GM23338 (cell line): ENCODE data around the gene EPG5. TPM values are rescaled to one million over a fixed set of nuclear protein-coding genes. Genes with fewer than 3 reads are reported as not detected.

Source experiments
- ATAC-seq: fragments of 200-7000 bp; cut with Tn5 transposase; 3 replicates; pipeline ENCODE4 v1.9.1; 2020
- DNase-seq: peaks from one replicate; pipeline ENCODE4 v3.0.0-alpha.2; 2015; ENCODE audit warnings: low spot score
- H2AFZ ChIP-seq: fragments of 200-600 bp; sonication (generic); 2 replicates; pipeline ENCODE4 v1.8.0; 2016; ENCODE audit warnings: antibody characterized with exemption, mild to moderate bottlenecking, moderate library complexity
- H3F3A ChIP-seq: fragments of 200-600 bp; sonication (generic); replicated peaks from 2 replicates; pipeline ENCODE4 v1.8.0; 2017; ENCODE audit warnings: antibody characterized with exemption, mixed run types, low read depth
- H3K27ac ChIP-seq: fragments of 200-600 bp; sonication (generic); 2 replicates; pipeline ENCODE4 v1.6.1; 2016; ENCODE audit warnings: low read depth
- H3K27me3 ChIP-seq: fragments of 200-600 bp; sonication (generic); 2 replicates; pipeline ENCODE4 v1.8.0; 2016; ENCODE audit warnings: mild to moderate bottlenecking, mixed run types, moderate library complexity; ENCODE audit not compliant: insufficient read depth
- H3K36me3 ChIP-seq: fragments of 200-600 bp; sonication (generic); 2 replicates; pipeline ENCODE4 v1.8.0; 2016; ENCODE audit warnings: mild to moderate bottlenecking; ENCODE audit not compliant: insufficient read depth
- H3K4me1 ChIP-seq: fragments of 200-600 bp; sonication (generic); 2 replicates; pipeline ENCODE4 v1.8.0; 2016; ENCODE audit warnings: mild to moderate bottlenecking, moderate library complexity; ENCODE audit not compliant: insufficient read depth
- H3K4me2 ChIP-seq: fragments of 200-600 bp; sonication (generic); 2 replicates; pipeline ENCODE4 v1.7.1; 2017; ENCODE audit warnings: mixed run types
- H3K4me3 ChIP-seq: fragments of 200-600 bp; sonication (generic); 2 replicates; pipeline ENCODE4 v1.6.1; 2016; ENCODE audit warnings: mixed run types
- H3K79me2 ChIP-seq: fragments of 200-600 bp; sonication (generic); replicated peaks from 2 replicates; pipeline ENCODE4 v1.8.0; 2017; ENCODE audit warnings: mild to moderate bottlenecking; ENCODE audit not compliant: insufficient read depth
- H3K9me2 ChIP-seq: fragments of 200-600 bp; sonication (generic); 2 replicates; pipeline ENCODE4 v1.8.0; 2017; ENCODE audit not compliant: insufficient read depth
- H4K20me1 ChIP-seq: fragments of 200-600 bp; sonication (generic); replicated peaks from 2 replicates; pipeline ENCODE4 v1.8.0; 2017; ENCODE audit warnings: mild to moderate bottlenecking; ENCODE audit not compliant: insufficient read depth
- H3K27ac Mint-ChIP-seq: 2 replicates; pipeline ENCODE4 v1.8.0; 2020; ENCODE audit warnings: inconsistent platforms, mild to moderate bottlenecking, moderate library complexity, mixed read lengths
- H3K27me3 Mint-ChIP-seq: 3 replicates; pipeline ENCODE4 v1.8.0; 2022; ENCODE audit warnings: low read depth, mild to moderate bottlenecking, moderate library complexity, mixed read lengths, inconsistent platforms; ENCODE audit not compliant: insufficient read depth, poor library complexity
- H3K36me3 Mint-ChIP-seq: 3 replicates; pipeline ENCODE4 v1.8.0; 2021; ENCODE audit warnings: low read depth, mild to moderate bottlenecking, inconsistent platforms, moderate library complexity, mixed read lengths
- H3K4me1 Mint-ChIP-seq: 3 replicates; pipeline ENCODE4 v1.8.0; 2020; ENCODE audit warnings: mild to moderate bottlenecking, inconsistent platforms, mixed read lengths
- H3K4me3 Mint-ChIP-seq: 3 replicates; pipeline ENCODE4 v1.8.0; 2021; ENCODE audit warnings: moderate library complexity, mild to moderate bottlenecking, inconsistent platforms, mixed read lengths
- H3K9me3 Mint-ChIP-seq: 3 replicates; pipeline ENCODE4 v1.8.0; 2020; ENCODE audit warnings: moderate library complexity, mild to moderate bottlenecking, inconsistent platforms, mixed read lengths
- EZH2 ChIP-seq: fragments of 200-600 bp; sonication (generic); IDR thresholded peaks from one replicate; pipeline ENCODE4 v1.8.0; 2017; ENCODE audit warnings: antibody characterized with exemption, mild to moderate bottlenecking, low read depth; ENCODE audit not compliant: unreplicated experiment
- EZH2phosphoT487 ChIP-seq: fragments of 200-600 bp; sonication (generic); IDR thresholded peaks from one replicate; pipeline ENCODE4 v1.8.1; 2018; ENCODE audit warnings: antibody characterized with exemption; ENCODE audit not compliant: unreplicated experiment
- JUNB ChIP-seq: IDR thresholded peaks from one replicate; pipeline ENCODE4 v1.6.1; 2016; ENCODE audit warnings: antibody characterized with exemption; ENCODE audit not compliant: unreplicated experiment
- POLR2AphosphoS5 ChIP-seq: IDR thresholded peaks from 2 replicates; pipeline ENCODE4 v1.6.1; 2016; ENCODE audit warnings: antibody characterized with exemption, low read depth
- STAT1 ChIP-seq: IDR thresholded peaks from one replicate; pipeline ENCODE4 v1.6.1; 2016; ENCODE audit warnings: antibody characterized with exemption; ENCODE audit not compliant: unreplicated experiment
- ZNF114 ChIP-seq: fragments of 250-450 bp; sonication (Bioruptor Pico); IDR thresholded peaks from 2 replicates; pipeline ENCODE4 v1.5.0; 2020; ENCODE audit warnings: mild to moderate bottlenecking, moderate library complexity
- polyA plus RNA-seq: library from polyadenylated mRNA; unstranded; fragments of >200 nt; fragmentation: Nextera tagmentation; extraction: Ambion mirVana; gene quantifications from 2 replicates; pipeline ENCODE4 v1.2.1, GENCODE V29; 2016
- total RNA-seq: library from RNA; depleted of rRNA; stranded (reverse); fragments of >200 nt; shearing (Covaris generic); gene quantifications from 2 replicates; pipeline ENCODE4 v1.2.3, GENCODE V29; 2014
- TF ChIP-seq, protein P1 (sequence below), 2 experiments: fragments of 200-600 bp in 1 of 2; sonication (generic) in 1 of 2; conservative IDR thresholded peaks; 2 replicates each; pipeline versions ENCODE4 v1.5.1 to v1.6.1; 2016 to 2017; ENCODE audit warnings: antibody characterized with exemption in 2 of 2, low read depth in 2 of 2, mild to moderate bottlenecking in 2 of 2, moderate library complexity in 1 of 2
- TF ChIP-seq, protein P2 (sequence below): IDR thresholded peaks from 2 replicates; pipeline ENCODE4 v1.6.1; 2016; ENCODE audit warnings: antibody characterized with exemption
- TF ChIP-seq, protein P3 (sequence below): fragments of 250-450 bp; sonication (Bioruptor Pico); IDR thresholded peaks from 2 replicates; pipeline ENCODE4 v1.5.0; 2020; ENCODE audit warnings: mild to moderate bottlenecking, moderate library complexity

EPG5 gene
- total and polyA plus RNA-seq, 2 experiments from 2014 or later, result 4.1 to 29.2 TPM

DNA sequence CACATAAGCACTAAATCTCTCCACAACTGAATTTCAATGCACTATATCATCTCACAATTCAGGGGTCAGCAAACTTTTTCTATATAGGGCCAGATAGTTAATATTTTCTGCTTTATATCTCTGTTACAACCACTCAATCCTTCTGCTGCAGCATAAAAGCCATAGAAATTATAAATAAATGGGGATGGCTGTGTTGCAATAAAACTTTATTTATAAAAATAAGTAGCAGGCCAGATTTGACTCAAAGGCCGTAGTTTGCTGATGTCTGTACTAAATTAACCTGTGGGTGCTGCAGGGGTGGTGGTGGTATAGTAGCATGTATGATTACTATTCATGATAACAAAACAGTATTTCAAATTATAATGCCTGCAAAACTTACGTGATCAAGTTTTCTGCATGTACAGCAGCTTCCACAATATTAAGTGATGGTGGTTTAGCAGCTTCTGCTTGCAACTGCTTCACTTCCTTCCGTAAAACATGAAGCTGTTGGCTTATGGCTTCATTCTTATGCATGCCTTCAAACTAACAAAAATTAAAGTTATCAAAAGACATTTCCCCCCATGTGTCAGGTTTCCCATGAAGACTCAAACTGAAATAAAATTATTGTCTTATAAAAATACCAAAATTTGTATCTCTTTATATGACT is 77.6 kb downstream of the EPG5 start (continued):
- TF ChIP-seq, protein P1, sequence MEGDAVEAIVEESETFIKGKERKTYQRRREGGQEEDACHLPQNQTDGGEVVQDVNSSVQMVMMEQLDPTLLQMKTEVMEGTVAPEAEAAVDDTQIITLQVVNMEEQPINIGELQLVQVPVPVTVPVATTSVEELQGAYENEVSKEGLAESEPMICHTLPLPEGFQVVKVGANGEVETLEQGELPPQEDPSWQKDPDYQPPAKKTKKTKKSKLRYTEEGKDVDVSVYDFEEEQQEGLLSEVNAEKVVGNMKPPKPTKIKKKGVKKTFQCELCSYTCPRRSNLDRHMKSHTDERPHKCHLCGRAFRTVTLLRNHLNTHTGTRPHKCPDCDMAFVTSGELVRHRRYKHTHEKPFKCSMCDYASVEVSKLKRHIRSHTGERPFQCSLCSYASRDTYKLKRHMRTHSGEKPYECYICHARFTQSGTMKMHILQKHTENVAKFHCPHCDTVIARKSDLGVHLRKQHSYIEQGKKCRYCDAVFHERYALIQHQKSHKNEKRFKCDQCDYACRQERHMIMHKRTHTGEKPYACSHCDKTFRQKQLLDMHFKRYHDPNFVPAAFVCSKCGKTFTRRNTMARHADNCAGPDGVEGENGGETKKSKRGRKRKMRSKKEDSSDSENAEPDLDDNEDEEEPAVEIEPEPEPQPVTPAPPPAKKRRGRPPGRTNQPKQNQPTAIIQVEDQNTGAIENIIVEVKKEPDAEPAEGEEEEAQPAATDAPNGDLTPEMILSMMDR (conservative IDR thresholded peaks at IDR 0.05; ENCODE audit: low read depth in 2 of 2), result no peak
- no peak for TF ChIP-seq STAT1
- no peak for TF ChIP-seq POLR2AphosphoS5
- TF ChIP-seq EZH2phosphoT487, result no peak
- TF ChIP-seq, protein P2, sequence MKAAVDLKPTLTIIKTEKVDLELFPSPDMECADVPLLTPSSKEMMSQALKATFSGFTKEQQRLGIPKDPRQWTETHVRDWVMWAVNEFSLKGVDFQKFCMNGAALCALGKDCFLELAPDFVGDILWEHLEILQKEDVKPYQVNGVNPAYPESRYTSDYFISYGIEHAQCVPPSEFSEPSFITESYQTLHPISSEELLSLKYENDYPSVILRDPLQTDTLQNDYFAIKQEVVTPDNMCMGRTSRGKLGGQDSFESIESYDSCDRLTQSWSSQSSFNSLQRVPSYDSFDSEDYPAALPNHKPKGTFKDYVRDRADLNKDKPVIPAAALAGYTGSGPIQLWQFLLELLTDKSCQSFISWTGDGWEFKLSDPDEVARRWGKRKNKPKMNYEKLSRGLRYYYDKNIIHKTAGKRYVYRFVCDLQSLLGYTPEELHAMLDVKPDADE, result no peak

- Histone ChIP-seq H3K36me3 (peaks cover 7% of the 10 kb centered on the region; the same call in 1 of the 2 replicates), H2AFZ (no peak overlapping the region), H3K27ac (no peak overlapping the region), H3F3A (no peaks in the 10 kb centered on the region), H3K27me3 (no peaks in the 10 kb centered on the region), H3K4me2 (no peak overlapping the region), H3K9me2 (no peaks in the 10 kb centered on the region), H4K20me1 (no peaks in the 10 kb centered on the region), H3K4me3 (no peak overlapping the region), H3K79me2 (no peaks in the 10 kb centered on the region), H3K4me1 (no peaks in the 10 kb centered on the region)
- ATAC-seq (no peak), DNase-seq (no peak)
- Mint-ChIP-seq H3K27ac (no peak overlapping the region), H3K36me3 (peaks cover 4% of the 10 kb centered on the region; the same call in 2 of the 3 replicates), H3K27me3 (no peaks in the 10 kb centered on the region), H3K4me1 (no peaks in the 10 kb centered on the region), H3K9me3 (no peaks in the 10 kb centered on the region), H3K4me3 (no peak overlapping the region)
- TF ChIP-seq, protein P3, sequence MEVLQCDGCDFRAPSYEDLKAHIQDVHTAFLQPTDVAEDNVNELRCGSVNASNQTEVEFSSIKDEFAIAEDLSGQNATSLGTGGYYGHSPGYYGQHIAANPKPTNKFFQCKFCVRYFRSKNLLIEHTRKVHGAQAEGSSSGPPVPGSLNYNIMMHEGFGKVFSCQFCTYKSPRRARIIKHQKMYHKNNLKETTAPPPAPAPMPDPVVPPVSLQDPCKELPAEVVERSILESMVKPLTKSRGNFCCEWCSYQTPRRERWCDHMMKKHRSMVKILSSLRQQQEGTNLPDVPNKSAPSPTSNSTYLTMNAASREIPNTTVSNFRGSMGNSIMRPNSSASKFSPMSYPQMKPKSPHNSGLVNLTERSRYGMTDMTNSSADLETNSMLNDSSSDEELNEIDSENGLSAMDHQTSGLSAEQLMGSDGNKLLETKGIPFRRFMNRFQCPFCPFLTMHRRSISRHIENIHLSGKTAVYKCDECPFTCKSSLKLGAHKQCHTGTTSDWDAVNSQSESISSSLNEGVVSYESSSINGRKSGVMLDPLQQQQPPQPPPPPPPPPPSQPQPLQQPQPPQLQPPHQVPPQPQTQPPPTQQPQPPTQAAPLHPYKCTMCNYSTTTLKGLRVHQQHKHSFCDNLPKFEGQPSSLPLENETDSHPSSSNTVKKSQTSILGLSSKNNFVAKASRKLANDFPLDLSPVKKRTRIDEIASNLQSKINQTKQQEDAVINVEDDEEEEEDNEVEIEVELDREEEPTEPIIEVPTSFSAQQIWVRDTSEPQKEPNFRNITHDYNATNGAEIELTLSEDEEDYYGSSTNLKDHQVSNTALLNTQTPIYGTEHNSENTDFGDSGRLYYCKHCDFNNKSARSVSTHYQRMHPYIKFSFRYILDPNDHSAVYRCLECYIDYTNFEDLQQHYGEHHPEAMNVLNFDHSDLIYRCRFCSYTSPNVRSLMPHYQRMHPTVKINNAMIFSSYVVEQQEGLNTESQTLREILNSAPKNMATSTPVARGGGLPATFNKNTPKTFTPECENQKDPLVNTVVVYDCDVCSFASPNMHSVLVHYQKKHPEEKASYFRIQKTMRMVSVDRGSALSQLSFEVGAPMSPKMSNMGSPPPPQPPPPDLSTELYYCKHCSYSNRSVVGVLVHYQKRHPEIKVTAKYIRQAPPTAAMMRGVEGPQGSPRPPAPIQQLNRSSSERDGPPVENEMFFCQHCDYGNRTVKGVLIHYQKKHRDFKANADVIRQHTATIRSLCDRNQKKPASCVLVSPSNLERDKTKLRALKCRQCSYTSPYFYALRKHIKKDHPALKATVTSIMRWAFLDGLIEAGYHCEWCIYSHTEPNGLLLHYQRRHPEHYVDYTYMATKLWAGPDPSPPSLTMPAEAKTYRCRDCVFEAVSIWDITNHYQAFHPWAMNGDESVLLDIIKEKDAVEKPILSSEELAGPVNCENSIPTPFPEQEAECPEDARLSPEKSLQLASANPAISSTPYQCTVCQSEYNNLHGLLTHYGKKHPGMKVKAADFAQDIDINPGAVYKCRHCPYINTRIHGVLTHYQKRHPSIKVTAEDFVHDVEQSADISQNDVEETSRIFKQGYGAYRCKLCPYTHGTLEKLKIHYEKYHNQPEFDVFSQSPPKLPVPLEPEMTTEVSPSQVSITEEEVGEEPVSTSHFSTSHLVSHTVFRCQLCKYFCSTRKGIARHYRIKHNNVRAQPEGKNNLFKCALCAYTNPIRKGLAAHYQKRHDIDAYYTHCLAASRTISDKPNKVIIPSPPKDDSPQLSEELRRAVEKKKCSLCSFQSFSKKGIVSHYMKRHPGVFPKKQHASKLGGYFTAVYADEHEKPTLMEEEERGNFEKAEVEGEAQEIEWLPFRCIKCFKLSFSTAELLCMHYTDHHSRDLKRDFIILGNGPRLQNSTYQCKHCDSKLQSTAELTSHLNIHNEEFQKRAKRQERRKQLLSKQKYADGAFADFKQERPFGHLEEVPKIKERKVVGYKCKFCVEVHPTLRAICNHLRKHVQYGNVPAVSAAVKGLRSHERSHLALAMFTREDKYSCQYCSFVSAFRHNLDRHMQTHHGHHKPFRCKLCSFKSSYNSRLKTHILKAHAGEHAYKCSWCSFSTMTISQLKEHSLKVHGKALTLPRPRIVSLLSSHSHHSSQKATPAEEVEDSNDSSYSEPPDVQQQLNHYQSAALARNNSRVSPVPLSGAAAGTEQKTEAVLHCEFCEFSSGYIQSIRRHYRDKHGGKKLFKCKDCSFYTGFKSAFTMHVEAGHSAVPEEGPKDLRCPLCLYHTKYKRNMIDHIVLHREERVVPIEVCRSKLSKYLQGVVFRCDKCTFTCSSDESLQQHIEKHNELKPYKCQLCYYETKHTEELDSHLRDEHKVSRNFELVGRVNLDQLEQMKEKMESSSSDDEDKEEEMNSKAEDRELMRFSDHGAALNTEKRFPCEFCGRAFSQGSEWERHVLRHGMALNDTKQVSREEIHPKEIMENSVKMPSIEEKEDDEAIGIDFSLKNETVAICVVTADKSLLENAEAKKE (CRISPR knock-in tag), result no peak
- no peak for TF ChIP-seq EZH2
- TF ChIP-seq JUNB, result no peak
- no peak for TF ChIP-seq ZNF114
These were observed 79.5 kb downstream of the EPG5 start for GRCh38 chr18:45887585-45887984.
